HFFc6 (cell line): ENCODE data around the gene PSD2. TPM values are rescaled to one million over a fixed set of nuclear protein-coding genes. Genes with fewer than 3 reads are reported as not detected.

Source experiments
- DNase-seq: peaks from one replicate; pipeline ENCODE4 v3.0.0-alpha.2; 2018
- H3K27ac Mint-ChIP-seq: 2 replicates; pipeline ENCODE4 v1.8.0; 2020; ENCODE audit warnings: mild to moderate bottlenecking, mixed read lengths
- H3K27me3 Mint-ChIP-seq: 2 replicates; pipeline ENCODE4 v1.8.0; 2021; ENCODE audit warnings: mild to moderate bottlenecking, moderate library complexity, mixed read lengths; ENCODE audit not compliant: insufficient read depth
- H3K36me3 Mint-ChIP-seq: 2 replicates; pipeline ENCODE4 v1.8.0; 2021; ENCODE audit warnings: low read depth, mixed read lengths
- H3K4me1 Mint-ChIP-seq: 2 replicates; pipeline ENCODE4 v1.8.0; 2020; ENCODE audit warnings: low read depth, mixed read lengths
- H3K4me3 Mint-ChIP-seq: 2 replicates; pipeline ENCODE4 v1.8.0; 2020; ENCODE audit warnings: mild to moderate bottlenecking, moderate library complexity, mixed read lengths
- H3K9me3 Mint-ChIP-seq: 2 replicates; pipeline ENCODE4 v1.8.0; 2020; ENCODE audit warnings: mild to moderate bottlenecking, mixed read lengths
- total RNA-seq, 6 experiments: library from RNA; stranded (reverse); fragmentation: NEBNext Ultra II Directional; extraction: Animal tissue kit (Norgen Biotek cat#: 25700); gene quantifications; 2 replicates in 1 of 6; 3 replicates in 5 of 6; pipeline ENCODE4 v1.2.3, GENCODE V29; 2021
- TF ChIP-seq, protein P1 (sequence below): fragments of 200-600 bp; sonication (generic); IDR thresholded peaks from 2 replicates; pipeline ENCODE4 v1.5.0; 2021; ENCODE audit warnings: antibody characterized with exemption, mild to moderate bottlenecking

PSD2 gene
- total RNA-seq, 6 experiments from 2014 or later = 0.02 to 0.14 (median 0.07) TPM; not detected in 1

DNA sequence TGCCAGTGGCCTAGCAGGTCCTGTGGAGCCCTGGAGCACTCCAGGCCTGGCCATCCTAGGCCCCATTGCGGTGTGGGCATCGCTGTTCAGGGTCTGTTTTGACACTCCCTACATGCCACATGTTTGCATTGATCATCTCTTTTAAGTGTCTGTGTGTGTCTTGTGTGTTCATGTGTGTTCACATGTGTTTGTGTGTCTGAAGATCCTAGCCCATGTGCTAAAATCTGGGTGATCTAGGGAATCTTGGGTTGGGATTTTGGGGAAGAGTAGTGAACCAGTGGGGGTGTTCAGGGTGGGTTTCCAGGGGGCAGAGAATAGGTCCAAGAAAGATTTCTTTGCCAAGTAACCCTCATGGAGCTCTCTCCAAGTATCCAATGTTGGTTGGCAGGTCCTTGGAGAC lies 8.4 kb downstream of the PSD2 start:
- DNase-seq = no peak

DNA sequence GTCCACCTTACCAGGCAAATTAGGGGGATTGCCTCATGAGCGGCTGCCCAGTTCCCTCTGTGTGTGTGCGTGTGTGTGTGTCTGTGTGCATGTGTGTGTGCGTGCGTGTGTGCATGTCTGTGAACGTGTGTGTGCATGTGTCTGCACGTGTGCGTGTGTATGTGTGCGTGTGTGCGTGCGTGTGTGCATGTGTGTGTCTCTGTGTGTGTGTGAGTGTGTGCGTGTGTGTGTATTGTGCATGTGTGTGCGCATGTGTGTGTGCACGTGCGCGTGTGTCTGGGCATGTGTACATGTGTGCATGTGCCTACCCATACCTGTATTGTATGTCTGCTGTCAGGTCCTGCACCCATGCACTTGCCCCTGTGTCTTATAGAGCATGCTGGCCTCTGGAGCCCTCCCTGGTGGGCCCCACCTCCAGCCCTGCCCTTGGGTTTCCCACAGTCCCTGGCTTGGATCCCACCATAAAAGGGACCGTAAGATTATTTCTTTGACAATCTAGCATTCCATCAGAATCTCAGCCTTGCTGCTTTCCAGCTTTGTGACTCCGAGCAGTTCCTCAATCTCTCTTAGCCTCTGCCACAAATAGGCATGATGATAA lies 9.3 kb downstream of the PSD2 start:
- Mint-ChIP-seq H3K36me3 (no peaks in the 10 kb centered on the region), H3K9me3 (no peaks in the 10 kb centered on the region), H3K27me3 (peaks cover 39% of the 10 kb centered on the region), H3K4me1 (no peaks in the 10 kb centered on the region), H3K27ac (no peak overlapping the region), H3K4me3 (no peak overlapping the region)
- TF ChIP-seq, protein P1, sequence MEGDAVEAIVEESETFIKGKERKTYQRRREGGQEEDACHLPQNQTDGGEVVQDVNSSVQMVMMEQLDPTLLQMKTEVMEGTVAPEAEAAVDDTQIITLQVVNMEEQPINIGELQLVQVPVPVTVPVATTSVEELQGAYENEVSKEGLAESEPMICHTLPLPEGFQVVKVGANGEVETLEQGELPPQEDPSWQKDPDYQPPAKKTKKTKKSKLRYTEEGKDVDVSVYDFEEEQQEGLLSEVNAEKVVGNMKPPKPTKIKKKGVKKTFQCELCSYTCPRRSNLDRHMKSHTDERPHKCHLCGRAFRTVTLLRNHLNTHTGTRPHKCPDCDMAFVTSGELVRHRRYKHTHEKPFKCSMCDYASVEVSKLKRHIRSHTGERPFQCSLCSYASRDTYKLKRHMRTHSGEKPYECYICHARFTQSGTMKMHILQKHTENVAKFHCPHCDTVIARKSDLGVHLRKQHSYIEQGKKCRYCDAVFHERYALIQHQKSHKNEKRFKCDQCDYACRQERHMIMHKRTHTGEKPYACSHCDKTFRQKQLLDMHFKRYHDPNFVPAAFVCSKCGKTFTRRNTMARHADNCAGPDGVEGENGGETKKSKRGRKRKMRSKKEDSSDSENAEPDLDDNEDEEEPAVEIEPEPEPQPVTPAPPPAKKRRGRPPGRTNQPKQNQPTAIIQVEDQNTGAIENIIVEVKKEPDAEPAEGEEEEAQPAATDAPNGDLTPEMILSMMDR = no peak
- DNase-seq = no peak

More for the DNA sequence above, 8.4 kb downstream of the PSD2 start:
- Mint-ChIP-seq H3K27me3 (peaks cover 41% of the 10 kb centered on the region), H3K4me1 (no peaks in the 10 kb centered on the region; the same call in 1 of the 2 replicates), H3K4me3 (no peak overlapping the region), H3K36me3 (no peaks in the 10 kb centered on the region), H3K9me3 (no peaks in the 10 kb centered on the region), H3K27ac (no peak overlapping the region)
- TF ChIP-seq, protein P1 = no peak

DNA sequence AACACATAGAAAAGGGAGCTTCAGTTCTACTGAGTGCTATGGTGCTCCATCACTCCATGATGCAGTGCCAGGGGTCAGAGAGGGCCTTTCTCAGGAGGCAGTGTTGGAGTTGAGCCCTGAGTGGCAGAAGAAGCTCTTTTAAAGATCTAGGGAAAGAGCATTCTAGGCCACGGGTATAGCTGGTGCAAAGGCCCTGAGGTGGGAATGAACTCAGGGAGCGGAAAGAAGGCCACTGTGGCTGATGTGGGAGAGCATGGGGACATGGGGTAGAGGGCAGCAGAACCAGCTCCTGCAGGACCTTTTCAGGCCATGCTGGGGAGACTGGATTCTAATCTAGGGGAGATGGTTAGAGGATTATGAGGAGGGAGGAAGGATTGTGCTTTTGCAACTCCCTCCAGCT lies 9.9 kb downstream of the PSD2 start:
- Mint-ChIP-seq H3K27ac (no peak overlapping the region), H3K9me3 (no peaks in the 10 kb centered on the region), H3K4me3 (no peak overlapping the region), H3K27me3 (peaks cover 34% of the 10 kb centered on the region), H3K4me1 (no peaks in the 10 kb centered on the region), H3K36me3 (no peaks in the 10 kb centered on the region)
- TF ChIP-seq, protein P1 = no peak
- DNase-seq = no peak

DNA sequence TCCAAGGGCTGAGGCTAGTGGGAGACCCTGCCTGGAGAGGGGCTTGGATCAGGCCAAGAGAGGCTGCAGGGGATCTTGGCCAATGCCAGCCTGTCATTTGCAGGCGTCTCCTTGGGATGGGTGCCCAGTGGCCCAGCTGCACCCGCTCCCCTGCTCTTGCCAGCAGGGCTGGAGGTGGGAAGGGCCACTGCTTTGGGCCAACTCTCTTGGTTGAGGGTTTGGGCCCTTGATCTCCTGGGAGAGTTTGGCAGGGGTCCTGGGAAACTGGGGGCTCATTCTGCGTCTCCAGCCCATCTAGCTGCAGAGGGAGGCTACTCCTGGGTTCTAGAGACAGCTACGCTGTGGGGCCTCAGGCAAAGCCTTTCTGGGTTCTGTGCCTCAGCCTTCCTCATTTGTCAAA lies 10.5 kb downstream of the PSD2 start:
- TF ChIP-seq, protein P1 = no peak
- H3K36me3 Mint-ChIP-seq = no peaks in the 10 kb centered on the region

DNA sequence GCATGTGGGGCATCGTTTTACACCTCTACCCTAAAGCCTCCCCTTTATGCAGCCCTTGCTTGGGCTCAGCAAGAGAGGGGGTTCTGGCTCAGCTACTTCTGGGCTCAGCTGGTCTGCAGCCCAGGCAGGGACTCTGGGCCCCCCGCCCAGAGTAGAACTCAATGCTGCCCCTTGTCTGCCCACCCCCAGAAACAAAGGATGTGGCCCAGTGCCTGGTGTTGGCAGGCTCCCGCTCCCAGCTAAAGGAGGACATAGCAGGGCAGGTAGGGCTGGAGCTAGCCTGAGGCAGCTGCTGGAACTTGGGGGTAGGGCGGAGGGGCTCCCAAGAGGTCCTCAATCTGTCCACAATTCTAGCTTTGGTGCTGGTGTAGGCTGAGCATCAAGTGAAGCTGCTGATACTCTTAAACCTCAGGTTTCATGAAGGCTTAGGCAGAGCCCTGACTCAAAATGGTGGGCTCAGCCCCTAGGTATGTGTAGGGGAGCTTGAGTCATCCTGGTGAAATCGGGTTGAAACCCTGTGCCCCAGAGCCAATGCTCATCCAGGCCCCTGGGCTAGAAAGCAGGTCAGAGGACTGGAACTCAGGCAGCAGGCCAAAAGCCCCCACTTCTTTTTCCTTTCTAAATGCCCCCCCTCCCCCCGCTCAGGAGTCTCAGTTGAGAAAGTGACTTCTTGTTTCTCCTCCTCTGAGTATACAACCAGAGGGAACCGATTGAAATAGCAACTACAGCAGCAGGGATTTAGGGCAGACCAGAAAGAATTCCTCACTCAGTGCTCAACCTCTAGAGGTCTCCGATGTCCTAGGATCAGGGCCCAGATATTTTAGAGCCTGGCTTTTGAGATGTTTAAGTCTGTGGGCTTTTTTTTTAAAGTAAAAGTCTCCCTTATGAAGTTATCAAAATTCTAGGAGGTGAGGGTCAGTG lies 11.4 kb downstream of the PSD2 start:
- Mint-ChIP-seq H3K4me3 (no peak overlapping the region), H3K27ac (no peak overlapping the region), H3K27me3 (peaks cover 32% of the 10 kb centered on the region), H3K9me3 (no peaks in the 10 kb centered on the region), H3K36me3 (no peaks in the 10 kb centered on the region), H3K4me1 (no peaks in the 10 kb centered on the region)
- TF ChIP-seq, protein P1 = no peak
- no peak for DNase-seq

More for the DNA sequence above, 10.5 kb downstream of the PSD2 start:
- DNase-seq = no peak
- Mint-ChIP-seq H3K27me3 (peaks cover 32% of the 10 kb centered on the region), H3K4me1 (no peaks in the 10 kb centered on the region), H3K27ac (no peak overlapping the region), H3K4me3 (no peak overlapping the region), H3K9me3 (no peaks in the 10 kb centered on the region)
